Kidney capillary endothelial cell (primary cell): ENCODE results near the gene MOSMO.

ENCODE experiments used
- DNase-seq: peaks from one replicate; pipeline ENCODE4 v3.0.0-alpha.2; 2018; ENCODE audit warnings: low spot score

Gene MOSMO

DNA sequence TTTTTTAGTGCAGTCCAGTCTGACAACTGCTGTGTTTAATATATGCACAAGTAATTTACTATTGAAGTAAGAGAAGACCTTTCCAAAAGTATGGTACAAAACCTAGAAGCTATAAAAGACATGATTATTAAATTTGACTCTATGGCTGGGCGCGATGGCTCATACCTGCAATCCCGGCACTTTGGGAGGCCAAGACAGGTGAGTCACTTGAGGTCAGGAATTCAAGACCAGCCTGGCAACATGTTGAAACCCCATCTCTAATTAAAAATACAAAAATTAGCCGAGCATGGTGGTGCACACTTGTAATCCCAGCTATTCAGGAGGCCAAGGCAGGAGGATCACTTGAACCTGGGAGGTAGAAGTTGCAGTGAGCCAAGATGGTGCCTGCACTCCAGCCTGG, 43.1 kb downstream of the MOSMO start:
- no peak for DNase-seq

GRCh38 chr16:22052980-22053379, 45.1 kb downstream of the MOSMO start:
- no peak for DNase-seq

- no peak for DNase-seq
These were observed 46.0 kb downstream of the MOSMO start for GRCh38 chr16:22053921-22054341.

DNA sequence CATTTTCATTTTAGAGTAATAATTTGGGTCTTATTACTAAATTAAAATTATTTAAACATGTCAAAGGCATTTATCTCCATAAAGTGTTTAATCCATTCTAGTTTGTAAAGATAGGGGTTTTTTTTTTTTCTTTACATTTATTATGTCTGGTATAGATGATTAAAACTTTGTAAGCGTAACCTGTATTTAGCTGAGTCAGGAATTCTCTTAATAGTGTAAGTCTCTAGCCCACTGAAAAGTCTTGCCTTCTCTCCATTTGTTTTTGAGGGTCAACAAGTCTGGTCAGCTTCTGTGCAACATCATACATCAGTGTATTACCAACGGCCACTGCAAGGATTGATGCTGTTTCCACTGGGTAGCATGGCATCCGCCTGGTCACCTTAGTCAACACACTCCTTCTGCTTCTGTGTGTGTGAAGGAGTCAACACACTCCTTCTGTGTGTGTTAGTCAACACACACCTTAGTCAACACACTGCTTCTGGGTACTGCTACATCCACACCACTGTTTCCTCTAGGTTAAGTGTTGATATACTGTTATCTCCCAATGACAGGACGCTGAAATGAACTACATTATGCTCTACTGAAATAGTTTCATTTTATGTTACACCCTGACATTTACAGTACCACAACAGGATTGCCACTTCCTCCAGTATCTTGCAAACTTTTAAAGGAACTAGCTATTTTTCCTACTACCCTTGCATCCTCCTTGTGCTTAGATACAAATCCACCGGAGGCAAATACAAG, 47.1 kb downstream of the MOSMO start:
- DNase-seq, result no peak

GRCh38 chr16:22055881-22056280, 48.0 kb downstream of the MOSMO start:
- no peak for DNase-seq

GRCh38 chr16:22063888-22064467, 56.1 kb downstream of the MOSMO start:
- DNase-seq, result no peak

DNA sequence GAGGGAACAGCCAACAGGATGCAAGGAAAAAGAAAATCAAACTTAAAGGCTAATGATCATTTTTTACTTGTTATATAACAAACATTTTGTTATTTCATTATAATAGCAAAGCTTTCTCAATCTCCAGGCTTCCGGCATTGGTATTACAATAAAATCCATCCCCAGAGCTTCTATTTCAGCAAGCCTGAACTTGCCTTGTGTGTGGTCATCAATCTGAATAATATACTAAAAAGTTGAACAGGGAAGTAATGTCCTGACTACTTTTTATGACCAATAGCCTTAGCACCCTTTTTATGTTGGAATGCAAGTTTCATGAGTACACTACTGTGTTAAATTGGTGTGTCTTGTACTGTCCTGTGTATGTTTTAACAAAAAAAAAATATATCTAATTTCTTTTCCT, 57.3 kb downstream of the MOSMO start:
- no peak for DNase-seq

DNA sequence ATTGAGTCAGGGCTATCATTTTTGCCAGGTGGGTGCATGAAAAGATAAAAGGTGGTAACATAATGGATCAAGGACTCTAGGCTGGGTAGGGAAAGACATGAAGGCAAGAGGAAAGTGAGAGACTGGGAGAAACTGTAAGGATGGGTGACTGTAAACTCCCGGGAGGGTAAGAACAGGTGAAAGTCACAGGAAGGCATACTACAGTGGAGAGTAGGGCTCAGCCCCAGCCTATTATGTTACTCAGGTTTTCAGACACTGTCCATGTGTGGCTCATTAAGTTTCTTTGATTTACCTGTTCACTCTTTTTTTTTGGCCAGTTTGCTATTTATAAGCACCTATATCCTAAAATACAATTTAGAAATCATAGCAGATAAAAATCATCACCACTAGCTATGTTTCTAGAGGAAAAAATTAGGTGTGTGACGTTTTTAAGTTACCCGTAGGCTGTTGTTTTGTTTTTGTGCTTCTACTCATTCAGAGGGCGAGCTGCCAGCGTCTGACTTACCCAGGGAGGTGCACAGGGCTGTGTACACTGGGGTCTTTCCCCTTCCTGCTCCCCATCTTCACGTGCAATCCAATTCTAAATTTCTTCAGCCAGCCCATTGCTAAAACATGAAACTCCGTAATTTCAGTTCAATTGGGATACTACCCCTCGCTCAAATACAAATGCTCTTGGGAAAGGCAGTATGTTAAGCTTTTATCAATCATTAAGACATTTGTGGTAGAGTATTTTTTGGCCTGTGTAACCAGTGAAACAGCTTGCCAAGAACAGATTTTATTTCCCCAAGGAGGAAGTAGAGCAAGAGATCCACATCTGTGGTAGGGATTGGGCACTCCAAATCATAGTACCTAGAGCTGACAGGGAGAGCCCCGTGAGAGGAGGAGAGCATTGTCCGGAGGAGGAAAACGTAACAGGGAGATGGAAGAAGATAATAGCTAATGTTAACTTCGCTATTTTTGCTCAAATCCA, 62.7 kb downstream of the MOSMO start:
- no peak for DNase-seq

- no peak for DNase-seq
These were observed 63.5 kb downstream of the MOSMO start for GRCh38 chr16:22071331-22071910.

GRCh38 chr16:22073350-22073749, 65.4 kb downstream of the MOSMO start:
- DNase-seq, result no peak

- DNase-seq, result peak; percentile 41
These were observed 67.3 kb downstream of the MOSMO start for GRCh38 chr16:22075043-22075757.

GRCh38 chr16:22075776-22076175, 67.9 kb downstream of the MOSMO start:
- no peak for DNase-seq

- peak; percentile 65 for DNase-seq
These were observed 69.9 kb downstream of the MOSMO start for GRCh38 chr16:22077700-22078313.

DNA sequence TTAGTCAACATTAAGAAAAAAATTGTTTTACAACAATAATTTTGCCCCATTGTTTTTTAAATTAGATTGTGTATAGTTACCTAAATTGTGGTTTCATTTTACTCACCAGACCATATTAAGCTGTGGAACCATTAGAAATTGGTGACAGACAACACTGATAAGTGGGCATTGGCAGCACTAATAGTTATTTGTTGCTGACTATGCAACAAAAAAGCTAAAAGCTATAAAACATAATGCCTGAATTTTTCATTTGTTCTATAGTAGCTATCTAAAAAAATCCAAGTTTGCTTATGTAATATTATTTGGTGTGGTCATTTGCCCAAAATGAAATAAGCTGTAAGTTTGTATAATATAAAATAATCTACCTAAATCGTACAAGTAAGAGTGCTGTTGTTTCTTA, 70.7 kb downstream of the MOSMO start:
- no peak for DNase-seq

- no peak for DNase-seq
These were observed 73.1 kb downstream of the MOSMO start for GRCh38 chr16:22081050-22081449.

DNA sequence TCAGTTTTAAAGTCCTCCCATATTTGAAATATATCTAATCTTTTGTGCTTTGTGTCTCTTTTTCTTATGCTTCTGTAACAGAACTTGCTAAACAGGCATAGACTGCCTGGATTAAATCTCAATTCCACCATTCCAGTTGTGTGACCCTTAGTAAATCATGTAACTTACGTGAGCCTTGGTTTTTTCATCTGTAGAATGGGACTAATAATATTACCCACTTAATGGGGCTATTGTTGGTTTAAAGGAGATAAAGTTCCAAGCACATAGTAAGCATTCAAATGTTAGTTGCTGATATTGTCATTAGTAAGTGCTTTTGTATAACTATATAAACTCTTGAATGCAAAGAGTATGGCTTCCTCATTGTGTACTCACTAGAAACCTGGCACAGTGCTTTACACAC, 78.5 kb downstream of the MOSMO start:
- no peak for DNase-seq

- DNase-seq, result no peak
These were observed 80.7 kb downstream of the MOSMO start for GRCh38 chr16:22088642-22089041.

DNA sequence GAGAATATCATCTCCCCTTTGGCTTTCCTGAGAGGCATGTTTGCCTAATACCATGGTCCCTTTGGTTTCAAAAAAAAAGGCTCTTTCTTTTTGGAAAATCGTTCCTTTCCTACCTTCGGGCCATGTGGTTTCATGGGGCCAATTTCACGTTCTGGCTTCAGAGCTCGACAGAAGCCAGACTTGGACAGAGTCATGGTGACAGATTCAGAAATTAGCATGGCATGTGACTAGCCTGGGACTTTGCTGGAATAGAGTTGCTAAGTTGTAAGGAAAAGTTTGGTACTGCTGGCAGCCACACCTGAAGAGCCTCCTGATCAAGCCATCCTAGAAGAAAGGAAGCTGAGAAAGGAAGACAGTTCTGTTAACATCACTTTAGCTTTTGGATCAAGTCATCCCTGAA, 82.0 kb downstream of the MOSMO start:
- no peak for DNase-seq

GRCh38 chr16:22091721-22092120, 83.8 kb downstream of the MOSMO start:
- DNase-seq, result no peak

DNA sequence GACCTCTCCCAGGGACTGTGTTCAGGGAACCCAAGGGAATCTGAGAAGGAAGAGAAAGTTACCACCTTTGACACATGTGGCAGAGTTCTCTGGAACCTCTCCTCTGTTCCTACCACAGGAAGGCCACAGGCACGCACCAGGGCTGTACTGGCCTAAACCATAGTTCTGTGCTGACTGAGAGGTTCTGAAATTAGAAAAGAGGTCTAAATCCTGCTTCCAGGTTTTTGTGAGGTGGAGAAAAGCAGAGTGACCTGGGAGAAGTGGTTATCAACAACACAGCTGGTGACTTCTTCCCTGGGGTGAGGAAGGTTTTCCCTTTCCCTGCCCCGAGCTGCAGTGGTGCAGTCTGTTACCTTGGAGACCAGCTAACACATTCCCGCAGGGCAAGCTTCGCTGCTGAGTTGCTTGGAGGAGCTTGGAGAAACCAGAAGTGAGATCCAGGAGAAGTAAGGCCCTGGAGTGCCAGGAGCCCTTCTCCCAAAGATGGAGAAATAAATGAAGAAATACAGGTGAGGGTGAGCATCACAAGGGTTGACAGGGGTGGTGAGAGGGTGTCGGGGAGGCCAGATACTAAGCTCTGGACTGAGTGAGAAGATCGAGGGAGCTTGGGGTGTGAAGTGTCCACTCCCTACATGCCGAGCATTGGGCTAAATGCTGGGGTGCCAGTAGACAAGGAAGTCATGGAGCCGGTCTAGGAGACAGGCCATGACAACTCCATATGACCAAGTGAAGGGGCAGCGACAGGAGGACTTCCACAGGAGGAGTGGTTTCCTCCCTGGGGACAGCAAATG, 84.4 kb downstream of the MOSMO start, which contains the start of gene VWA3A:
Gene VWA3A (plus strand): TSS at position 399 of the 791 bp plus-strand sequence. CDS start 97 bp downstream, at position 496.
- no peak for DNase-seq
